HG03439 (cell line): ENCODE results near the gene HAL.

Source experiments
- ATAC-seq: cut with Tn5 transposase; IDR thresholded peaks from one replicate; pipeline ENCODE4 v1.9.1; 2021; ENCODE audit warnings: mild to moderate bottlenecking, moderate library complexity; ENCODE audit not compliant: unreplicated experiment

Gene HAL

GRCh38 chr12:96015672-96016071 is 19.5 kb upstream of the HAL start:
- ATAC-seq: no peak

DNA sequence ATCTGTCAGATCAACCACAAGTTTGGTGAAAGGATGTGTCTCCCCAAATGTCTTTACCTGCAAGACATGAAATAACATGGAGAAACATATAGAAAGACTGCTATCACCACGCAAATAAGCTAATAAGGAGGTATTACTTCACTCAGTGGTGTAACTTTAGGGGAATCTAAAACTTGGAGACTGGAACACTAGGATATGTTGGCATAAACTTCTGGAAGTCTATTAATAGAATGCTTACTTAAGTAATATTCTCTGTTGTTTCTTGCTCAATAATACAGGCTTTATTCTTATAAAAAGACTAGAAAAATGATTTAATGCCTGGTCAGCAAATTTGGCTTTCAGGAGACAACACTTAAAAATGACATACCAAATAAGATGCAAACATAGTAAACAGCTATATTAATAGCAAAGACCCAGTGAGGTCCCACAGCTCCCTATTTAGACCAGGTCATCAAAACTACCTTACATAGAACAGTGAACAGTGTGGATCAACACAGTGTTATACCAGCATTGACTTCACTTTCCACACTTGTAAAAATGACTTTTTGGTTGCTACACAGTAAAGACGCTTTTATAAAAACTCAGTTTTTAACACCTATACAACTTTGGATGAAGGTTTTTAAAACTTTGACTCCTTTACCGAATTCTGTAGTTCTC is 18.9 kb upstream of the HAL start:
- no peak for ATAC-seq

GRCh38 chr12:96007729-96008128 is 11.6 kb upstream of the HAL start:
- no peak for ATAC-seq

GRCh38 chr12:96006727-96007126 is 10.6 kb upstream of the HAL start:
- ATAC-seq: no peak

GRCh38 chr12:96000858-96001257 is 4.7 kb upstream of the HAL start:
- no peak for ATAC-seq

- ATAC-seq: no peak
These were observed 3.3 kb upstream of the HAL start for GRCh38 chr12:95999484-95999883.

GRCh38 chr12:95998611-95999286 is 2.6 kb upstream of the HAL start:
- peak; percentile 90 for ATAC-seq

DNA sequence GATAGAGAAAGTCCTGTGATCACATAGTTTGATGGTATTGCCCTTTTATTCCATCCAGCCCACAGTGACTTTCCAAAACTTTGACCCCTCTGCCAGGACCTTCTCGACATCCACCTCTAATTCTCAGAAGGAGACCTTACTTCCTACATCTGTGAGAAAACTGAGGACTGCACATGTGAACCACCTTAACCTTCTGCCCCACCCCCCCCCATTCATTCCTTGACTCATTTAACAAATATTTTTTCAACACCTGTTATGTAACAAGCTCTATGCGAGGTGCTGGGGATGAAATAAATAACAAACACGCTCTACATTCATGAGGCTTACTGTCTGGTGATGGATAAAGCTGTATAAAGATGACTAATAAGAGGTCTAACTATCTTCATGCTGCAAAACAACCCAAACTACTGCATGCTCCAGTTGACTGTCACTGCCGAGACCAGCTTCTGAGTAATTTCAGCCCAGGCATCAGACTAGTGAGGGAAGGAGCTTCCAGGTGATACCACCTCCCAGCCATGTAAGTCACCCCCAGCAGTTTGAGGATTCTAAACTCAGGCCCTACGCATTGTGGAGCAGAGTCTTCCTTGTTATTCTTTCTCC is 1.9 kb upstream of the HAL start:
- ATAC-seq: no peak

GRCh38 chr12:95997276-95997675 is 1.1 kb upstream of the HAL start:
- no peak for ATAC-seq

DNA sequence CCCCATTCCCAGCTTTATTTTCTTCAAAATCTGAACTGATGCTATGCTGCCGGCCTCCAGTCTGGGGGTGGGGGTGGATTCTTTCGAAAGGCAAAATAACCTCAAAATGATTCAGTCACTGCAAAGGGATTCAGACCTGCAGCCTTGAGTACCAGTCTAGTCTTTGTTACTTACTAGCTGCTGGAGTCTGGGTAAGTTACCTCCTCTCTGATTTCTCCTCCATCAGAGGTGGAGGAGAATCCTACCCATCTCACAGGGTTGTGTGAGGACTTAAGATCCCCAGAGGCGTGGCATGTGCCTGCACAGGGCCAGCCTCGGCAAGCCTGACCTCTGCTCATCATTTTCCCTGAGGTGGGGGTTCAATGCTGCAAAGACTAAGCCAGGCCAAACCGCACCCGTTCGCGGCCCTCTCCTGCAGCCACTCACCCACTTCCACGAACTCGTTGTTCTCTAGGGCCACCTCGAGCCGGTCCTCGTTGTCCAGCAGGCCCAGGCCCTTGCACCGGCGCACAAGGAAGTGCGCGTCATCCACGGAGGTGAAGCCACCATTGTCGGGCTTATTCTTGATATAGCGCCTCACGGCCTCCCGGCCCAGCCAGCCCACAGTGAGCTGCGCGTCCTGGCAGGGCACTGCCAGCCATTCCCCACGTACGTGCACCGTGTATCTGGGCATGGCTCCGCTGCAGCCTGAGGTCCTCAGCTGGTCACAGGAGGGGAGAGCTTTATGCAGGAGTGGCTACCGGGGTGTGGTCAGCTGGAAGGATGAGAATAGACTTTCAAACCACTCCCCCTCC is 709 bp downstream of the HAL start:
- ATAC-seq: no peak

DNA sequence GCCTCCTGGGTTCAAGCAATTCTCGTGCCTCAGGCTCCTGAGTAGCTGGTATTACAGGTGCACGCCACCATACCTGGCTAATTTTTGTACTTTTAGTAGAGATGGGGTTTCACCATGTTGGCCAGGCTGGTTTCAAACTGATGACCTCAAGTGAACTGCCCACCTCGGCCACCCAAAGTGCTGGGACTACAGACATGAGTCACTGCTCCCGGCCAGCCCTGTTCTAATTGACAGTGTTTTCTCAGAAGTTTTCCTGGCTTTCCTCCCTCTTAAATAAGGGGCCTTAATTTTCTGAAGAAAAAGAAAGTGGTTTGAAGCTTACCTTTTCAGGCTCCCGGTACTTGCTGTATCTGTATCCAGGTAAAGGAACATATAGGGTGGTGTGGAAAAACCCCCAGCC is 1.7 kb downstream of the HAL start:
- no peak for ATAC-seq

- no peak for ATAC-seq
These were observed 2.2 kb downstream of the HAL start for GRCh38 chr12:95993907-95994306.

- ATAC-seq: no peak
These were observed 6.0 kb downstream of the HAL start for GRCh38 chr12:95990136-95990535.

DNA sequence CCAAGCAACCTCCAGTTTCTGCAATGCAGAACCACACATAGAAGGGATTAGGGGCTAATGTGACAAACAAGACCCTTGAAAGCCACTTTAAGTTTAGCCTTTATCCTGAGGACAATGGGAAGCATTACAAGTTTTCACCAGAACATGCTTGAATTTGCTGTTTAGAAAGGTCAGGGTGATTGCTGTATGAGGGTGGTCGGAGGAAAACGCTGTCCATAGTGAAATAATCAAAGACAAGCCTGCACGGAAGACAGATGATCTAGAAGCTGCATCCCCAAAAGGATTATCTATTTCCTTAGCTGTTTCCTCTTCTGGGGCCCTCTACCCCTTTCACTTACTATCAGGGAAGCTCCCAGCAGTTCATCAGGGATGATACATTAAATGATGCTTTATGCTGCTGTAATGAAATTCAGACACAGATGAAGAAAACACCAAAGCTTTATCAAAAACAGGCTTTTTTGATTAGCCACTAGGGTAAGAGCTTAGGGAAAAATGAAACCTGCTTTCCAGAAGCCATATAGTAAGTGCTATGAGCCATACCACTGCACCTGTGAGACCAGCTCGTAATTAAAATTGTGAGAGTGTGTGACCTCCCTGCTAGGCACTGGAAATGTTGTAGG is 6.5 kb downstream of the HAL start:
- no peak for ATAC-seq

GRCh38 chr12:95988506-95989275 is 7.5 kb downstream of the HAL start:
- ATAC-seq: no peak

DNA sequence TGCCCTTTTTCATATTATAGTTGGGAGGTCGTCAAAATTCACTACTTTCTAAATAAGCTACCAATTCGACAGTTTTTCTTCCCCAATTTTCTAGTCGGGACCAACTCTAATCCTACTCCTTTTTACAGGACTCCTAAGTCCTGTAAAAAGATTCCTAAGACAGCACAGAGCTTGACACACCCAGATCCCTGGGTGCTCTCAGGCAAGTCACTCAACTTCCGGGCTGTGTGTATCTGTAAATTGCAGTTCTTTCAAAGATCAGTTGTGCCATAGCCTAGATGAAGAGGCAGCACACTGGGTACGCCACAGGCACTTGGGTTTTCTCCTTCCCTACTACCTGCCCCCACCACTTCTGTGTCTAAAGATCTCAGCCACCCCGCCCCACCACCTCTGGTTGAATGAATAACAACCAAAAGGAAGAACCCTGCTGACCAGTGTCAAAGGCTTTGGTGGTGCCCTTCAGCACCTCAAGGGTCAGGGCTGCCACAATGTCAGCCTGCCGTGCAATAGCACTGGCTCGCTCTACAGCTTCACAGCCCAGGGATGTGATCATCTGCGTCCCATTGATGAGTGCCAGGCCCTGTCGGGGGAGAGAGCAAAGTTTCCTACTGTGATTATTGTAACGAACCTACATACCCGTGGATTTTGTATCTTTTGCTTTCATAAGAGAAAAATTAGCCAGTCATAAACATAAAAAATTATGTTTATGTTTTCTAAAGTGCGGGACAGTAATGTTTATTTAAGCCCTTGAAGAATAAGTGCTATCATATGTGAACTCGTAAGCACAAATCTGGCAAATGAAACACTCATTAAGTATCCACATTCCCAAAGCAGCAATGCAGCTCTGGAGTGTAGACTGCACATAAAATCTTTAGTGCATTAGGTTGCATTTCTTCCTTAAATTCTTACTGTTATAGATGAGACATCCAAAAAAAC is 9.2 kb downstream of the HAL start:
- ATAC-seq: no peak

GRCh38 chr12:95984682-95985081 is 11.5 kb downstream of the HAL start:
- no peak for ATAC-seq

DNA sequence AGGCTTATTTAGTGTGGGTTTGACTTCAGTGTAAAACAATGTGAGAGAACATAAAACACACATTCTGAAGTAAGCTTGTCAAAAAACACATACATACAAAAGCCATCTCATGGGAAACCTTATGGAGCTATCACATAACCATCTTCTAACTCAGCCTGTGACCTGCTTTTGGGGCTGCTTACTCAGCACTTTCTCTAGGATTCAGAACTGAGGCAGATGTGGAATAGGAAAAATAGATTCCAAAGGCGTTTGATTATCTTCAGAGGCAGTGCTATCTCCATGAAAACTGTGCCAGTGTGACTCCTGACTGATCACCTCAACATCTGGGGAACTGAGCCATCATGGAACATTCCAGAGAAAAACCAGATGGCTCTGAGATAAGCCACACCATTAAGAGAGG is 13.5 kb downstream of the HAL start:
- ATAC-seq: no peak

DNA sequence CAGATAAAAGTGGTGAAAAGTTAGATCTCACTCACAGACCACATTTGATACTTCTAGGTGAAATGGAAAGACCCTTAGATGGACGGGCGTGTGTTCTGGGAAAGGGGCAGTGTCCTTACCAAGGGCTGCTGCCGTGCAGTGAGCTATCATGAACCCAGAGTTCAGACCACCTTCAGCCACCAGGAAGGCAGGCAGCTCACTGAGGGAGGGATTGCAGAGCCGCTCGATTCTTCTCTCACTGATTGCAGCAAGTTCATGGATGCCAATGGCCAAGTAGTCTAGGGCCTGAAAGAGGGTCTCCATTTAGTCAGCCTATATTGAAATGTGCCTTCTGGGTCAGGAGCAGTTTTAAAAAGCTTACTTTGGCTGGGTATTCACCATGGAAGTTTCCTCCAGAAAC is 15.7 kb downstream of the HAL start:
- ATAC-seq: no peak
